Measurements from ENCODE around the gene TRIM46.

Gene TRIM46

DNA sequence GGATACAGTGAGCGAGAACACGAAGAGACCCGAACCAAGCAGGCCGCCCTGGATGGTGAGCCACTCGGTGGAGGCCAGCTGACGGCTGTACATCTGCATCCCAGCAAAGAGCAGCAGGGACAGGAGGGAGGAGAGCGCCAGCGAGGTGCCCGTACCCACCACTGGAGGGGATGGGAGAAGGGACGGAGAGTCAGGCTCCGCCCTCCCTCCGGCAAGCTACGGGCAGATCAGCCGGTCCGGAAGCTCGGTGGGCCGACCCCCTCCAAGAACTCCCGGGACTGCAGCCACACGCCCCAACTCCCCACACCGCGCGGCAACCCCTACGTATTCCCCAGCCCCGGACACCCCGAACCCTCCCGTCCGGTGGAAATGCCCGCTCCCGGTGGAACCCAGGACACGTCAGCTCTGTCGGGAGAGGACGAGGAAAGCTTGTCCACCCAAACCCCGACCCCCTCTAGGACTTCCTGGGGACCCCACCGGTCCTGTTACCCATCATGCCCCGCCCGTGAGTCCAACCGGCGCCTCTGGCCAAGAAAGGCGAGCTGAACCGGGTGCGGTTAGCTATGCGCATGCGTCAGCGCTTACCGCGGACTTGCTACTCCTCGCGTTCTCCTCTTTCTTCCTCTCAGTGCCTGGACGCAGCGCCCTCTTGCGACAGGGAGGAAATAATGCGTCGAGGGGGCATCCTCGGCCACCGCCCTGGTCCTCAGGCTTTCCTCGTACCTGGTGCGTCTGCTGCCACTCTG lies 744 bp upstream of the TRIM46 start, which contains the start of gene KRTCAP2:
KRTCAP2 (minus strand) TSS at position 573 of the 746 bp plus-strand sequence; CDS start at position 493, 80 bp downstream.
- peak; percentile 97 for DNase-seq

DNA sequence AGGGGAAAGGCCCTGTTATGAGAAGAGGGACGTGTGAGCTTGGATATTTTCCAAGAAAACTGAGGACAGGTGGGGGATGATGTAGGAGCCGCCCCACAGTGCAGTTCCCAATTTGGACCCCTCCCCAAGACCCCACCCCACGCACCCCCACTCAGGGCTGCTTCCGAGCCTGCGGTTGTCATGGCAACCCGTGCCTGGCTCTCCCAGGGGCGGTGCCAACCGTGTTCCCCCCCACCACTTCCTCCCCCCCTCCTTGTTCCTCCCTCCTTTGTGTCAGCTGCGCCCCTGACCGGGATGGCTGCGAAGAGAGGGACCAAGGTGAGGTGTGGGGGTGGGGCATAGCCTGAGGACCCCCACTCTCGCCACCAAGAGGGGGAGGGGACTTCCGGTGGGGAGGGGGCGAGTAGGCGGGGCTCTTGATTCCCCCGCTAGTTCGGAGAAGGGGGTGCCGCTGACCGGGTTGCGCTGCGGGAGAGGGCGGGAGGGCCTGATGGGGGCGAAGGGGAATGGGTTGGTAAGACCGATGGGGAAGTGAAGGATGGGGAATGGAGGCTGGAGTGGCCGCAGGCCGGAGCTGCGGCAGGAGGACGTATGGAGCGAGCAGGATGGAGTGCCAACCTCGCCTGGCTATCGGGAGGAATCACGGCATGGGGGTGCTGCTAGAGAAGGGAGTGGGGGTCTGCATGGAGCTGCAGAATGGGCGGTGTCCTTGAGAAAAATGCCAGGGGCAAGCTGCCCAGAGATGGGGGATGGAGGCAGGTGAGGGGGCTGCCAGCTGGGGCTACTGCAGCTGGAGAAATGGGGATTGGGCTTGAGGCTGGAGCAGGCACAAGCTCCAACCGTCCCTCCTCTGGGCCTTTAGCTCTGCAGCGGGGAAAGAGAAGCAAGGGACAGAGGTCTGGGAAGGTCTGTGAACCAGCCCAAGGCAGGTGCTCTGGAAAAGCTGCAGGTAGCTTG lies 953 bp downstream of the TRIM46 start:
- peak; percentile 77 for DNase-seq

DNA sequence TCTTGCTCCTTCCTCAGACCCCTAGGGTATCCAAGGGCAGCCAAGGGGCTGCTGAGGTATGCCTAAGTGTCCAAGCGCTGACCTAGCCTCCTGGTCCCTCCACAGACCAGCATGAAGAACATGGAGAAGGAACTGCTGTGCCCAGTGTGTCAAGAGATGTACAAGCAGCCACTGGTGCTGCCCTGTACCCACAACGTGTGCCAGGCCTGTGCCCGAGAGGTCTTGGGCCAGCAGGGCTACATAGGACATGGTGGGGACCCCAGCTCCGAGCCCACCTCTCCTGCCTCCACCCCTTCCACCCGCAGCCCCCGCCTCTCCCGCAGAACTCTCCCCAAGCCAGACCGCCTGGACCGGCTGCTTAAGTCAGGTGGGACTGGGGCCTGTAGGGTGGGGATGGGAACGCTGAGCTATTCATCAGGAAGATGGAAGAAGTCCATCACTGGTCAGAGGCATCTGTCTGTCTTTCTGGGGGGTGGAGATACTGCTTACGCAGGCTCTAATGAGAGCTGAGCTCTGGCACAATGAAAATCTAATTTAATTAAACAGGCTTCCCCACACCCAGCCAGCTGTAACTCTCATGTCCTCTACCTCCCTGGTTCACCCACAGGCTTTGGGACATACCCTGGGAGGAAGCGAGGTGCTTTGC lies 1.8 kb downstream of the TRIM46 start:
- DNase-seq = no peak

DNA sequence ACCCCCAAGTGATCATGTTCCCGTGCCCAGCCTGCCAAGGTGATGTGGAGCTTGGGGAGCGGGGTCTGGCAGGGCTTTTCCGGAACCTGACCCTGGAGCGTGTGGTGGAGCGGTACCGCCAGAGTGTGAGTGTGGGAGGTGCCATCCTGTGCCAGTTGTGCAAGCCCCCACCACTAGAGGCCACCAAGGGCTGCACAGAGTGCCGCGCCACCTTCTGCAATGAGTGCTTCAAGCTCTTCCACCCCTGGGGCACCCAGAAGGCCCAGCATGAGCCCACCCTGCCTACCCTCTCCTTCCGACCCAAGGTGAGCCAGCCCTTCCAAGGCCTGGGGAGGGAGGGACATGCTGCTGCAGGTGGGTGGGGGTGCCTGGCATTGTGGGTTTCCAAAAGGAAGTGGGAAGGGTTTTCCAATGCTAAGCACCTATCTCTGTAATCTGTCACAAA lies 2.3 kb downstream of the TRIM46 start:
- DNase-seq = no peak

DNA sequence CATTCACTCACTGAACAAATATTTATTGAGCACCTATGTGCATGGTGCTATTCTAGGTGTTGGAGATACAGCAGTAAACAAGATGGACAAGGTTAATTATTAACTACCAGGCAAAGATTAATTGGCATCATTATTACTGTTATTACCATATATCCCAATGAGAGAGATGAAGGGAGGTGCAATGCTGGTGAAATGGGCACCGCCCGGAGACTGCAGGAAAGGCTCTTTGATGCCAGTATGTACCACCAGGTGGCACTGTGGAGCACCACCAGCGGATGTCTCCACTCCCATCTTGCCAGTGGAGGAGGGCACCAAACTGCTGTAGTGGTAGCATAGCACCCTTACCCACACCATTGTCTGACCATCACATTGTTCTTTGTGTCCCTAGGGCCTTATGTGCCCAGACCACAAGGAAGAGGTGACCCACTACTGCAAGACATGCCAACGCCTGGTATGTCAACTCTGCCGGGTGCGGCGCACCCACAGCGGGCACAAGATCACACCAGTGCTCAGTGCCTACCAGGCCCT lies 3.0 kb downstream of the TRIM46 start:
- peak; percentile 77 for DNase-seq

DNA sequence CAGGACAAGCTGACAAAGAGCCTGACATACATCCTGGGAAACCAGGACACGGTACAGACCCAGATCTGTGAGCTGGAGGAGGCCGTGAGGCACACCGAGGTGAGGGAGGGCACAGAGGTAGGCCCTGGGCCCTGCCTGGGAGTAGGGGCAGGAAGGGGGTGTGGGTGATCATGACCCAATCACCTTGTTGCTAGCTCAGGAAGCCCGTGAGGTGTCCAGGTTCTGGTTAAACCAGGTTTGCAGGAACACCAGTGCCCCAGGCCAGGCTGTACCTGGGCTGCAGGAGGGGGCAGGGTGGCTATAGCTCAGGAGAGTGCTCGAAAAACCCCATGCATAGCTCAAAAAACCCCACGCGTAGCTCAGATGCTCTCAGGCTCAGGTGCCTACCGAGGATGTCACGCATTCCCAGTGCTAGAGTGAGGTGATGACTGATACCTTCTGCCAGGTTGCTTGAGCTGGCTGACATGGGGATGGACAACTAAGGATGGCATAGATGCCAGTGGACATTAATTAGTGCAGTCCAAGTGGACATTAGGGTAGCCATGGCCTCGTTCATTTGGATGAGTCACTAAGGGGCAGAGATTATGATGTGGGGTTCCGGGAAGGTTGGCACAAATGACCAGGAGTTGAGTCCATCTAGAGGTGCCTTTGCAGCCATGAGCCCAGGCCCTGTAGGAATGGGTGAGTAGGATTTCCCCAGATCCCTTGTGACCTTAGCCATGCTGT lies 3.7 kb downstream of the TRIM46 start:
- no peak for DNase-seq

DNA sequence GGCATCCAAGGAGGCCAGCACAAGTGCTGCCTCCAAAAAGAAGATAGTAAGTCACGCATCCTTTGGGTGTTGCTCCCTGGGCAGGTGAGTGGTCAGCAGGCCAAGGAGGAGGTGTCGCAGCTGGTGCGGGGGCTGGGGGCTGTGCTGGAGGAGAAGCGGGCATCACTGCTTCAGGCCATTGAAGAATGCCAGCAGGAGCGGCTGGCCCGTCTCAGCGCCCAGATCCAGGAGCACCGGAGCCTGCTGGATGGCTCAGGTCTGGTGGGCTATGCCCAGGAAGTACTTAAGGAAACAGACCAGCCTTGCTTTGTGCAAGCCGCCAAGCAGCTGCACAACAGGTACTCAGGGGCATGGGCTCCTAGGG lies 4.3 kb downstream of the TRIM46 start:
- no peak for DNase-seq

DNA sequence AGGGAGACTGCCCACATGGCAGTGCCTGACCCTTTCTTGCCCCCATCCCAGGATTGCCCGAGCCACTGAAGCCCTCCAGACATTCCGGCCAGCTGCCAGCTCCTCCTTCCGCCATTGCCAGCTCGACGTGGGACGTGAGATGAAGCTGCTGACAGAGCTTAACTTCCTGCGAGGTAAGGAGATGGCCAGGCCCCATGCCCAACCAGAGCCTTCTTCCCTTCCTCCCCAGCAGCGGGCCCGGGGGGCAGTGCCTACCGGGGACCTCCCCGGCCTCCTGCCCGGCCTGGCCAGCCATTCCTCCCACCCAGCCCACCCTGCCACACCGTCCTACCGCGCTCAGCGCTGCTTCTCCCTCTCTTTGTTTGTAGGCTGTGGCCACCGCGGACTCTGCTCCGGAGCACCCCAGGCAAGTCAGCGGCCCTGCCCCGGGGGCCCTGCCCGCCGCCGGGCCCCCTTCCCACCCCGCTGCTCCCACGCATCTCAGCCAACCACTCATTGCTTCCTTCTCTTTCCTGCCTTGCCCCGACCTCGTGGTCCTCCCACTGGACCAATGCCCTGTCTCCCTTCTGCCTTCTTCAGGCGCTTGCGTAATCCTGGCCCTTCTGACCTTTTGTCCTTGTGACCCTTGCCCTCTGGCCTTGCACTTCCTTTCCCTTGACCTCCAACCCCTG lies 4.9 kb downstream of the TRIM46 start:
- DNase-seq = no peak

DNA sequence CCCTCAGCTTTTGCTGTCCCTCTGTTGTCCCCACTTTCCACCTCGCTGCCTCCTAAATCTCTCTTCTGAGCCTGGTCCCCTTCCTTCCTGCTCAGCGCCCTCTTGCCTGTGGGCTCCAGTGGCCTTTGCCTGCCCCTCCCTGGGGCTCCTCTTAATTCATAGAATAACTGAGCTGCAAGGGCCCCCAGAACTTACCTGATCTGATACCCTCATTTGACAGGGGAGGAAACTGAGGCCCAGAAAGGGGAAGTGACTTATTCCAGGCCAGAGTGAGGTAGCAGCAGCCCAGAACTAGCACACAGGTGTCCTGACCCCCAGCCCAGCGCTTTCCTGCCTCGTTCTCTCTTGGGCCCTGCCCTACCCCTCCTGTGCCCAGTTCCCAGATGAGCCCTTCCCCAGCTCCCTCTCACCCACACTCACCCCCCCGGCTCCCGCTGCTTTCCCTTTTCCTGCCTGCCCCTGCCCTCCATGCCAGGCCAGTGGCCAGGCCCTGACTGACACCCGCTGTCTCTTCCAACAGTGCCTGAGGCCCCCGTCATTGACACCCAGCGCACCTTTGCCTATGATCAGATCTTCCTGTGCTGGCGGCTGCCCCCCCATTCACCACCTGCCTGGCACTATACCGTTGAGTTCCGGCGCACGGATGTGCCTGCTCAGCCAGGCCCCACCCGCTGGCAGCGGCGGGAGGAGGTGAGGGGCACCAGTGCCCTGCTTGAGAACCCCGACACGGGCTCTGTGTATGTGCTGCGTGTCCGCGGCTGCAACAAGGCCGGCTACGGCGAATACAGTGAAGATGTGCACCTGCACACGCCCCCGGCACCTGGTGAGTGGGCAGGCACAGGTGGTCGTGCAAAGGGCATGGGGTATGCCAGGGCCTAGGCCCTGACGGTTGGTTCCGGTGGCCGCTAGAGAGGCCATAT lies 5.7 kb downstream of the TRIM46 start:
- no peak for DNase-seq

DNA sequence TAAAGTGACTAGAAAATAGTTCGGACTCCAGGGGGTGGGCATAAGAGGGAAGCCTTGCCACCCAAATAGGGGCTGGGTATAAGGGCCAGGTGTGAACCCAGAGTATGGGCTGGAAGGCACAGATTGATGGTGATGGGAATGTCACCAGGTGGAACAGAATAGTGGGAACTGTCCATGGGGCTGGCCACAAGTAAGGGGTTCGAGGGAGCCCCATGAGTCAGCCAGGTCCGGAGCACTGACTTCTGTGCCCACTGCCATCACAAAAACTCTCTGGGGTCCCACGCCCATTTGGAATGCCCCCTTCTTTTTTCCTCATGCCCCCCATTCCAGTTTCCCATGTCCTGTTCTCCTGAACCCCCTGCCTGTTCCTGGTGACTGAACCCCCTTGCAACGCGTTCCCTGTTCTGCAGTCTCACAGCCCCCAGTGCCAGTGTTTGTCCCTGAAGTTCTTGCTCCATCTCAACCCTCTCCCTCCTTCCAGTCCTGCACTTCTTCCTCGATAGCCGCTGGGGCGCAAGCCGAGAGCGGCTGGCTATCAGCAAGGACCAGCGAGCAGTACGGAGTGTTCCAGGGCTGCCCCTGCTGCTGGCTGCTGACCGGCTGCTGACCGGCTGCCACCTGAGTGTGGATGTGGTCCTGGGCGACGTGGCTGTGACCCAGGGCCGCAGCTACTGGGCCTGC lies 7.9 kb downstream of the TRIM46 start:
- DNase-seq = no peak

DNA sequence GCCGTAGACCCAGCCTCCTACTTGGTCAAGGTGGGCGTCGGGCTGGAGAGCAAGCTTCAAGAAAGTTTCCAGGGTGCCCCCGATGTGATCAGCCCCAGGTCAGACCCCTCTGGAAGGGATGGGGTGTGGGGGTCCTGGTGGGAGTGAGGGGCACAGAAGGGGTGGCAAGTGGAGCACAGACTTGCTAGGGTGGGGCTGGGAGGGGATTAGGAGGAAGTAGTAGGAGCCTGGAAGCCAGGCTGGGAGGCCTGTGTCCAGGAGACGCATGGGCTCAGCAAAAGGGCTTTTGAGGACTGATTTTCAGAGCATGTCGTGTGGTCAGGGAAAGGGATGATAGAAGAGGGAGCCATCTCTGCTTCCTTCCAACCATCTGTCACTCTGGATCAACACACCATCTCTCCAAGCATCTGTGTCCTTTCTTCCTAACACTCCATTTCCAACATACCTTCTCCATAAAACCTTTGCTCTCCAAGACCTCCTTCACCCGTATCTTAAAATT lies 8.5 kb downstream of the TRIM46 start:
- no peak for DNase-seq

DNA sequence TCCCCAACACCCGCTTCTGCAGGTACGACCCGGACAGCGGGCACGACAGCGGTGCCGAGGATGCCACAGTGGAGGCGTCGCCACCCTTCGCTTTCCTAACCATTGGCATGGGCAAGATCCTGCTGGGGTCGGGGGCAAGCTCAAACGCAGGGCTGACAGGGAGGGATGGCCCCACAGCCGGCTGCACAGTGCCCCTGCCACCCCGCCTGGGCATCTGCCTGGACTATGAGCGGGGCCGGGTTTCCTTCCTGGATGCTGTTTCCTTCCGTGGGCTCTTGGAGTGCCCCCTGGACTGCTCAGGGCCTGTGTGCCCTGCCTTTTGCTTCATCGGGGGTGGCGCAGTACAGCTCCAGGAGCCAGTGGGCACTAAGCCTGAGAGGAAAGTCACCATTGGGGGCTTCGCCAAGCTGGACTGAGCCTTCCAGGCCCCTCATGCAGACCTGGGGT lies 10.1 kb downstream of the TRIM46 start:
- DNase-seq = no peak

DNA sequence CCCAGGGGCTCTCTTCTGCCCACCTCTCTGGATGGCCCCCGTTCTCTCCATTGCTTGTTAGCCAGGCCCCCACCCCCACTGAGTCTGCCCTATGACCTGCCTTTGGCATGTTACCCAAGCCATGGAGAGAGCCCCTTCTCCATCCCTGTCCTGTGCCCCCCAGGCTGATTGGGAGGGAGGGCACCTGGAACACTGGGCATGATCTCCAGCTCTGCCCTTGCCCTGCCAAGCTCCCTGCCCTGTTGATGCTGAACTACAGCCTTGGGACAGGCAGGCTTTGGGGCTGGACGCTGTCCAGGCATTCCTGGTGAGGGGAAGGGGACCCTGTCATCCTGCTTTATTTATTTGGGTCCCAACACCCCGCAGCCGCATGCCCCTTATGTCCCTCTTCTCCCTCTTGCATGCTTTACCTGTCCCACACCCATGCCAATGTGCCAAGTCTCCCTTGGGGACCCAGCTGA lies 10.7 kb downstream of the TRIM46 start:
- no peak for DNase-seq

DNA sequence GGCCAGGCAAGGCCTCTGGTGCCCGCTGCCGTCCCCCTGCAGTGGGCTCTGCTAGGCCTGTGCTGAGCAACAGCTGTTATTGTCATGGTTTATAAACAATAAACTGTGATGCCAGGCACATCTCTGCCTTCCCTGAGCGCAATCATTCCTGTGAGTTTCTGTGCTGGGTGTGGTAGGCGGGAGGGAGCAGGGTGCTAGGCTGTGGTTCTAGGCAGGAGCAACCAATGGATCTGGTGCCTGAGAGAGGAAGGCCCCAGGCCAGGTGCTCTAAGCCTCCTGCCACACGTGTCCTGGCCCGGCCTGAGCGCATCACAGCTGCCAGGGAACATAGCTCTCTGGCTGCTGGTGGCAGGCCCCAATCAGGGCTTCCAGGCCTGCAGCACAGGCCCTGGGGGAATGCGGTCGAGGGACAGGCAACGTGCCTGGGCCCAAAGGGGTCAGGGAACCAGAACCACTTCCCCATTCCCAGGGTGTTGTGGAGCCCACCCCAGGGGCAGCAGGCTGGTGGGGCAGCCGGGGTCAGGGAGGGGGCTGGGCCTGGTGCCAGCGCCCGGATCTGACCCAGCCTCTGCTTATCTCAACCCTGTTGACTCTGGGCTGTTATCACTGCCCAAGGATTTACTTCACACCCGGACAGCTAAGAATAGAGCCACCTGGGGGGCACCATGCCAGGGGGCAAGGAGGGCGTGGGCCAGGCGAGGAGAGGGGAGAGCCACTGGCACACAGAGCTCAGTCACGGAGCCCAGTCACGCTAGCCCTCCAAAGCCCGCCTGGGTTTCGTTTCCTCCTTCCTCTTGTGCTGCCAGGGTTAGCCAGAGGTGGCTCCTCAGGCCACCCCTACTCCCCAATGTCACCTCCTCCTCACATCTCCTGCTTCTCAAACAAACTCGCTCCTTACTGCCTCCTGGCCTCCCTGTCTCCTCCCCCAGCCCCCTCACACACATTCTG lies 11.5 kb downstream of the TRIM46 start:
- no peak for DNase-seq

DNA sequence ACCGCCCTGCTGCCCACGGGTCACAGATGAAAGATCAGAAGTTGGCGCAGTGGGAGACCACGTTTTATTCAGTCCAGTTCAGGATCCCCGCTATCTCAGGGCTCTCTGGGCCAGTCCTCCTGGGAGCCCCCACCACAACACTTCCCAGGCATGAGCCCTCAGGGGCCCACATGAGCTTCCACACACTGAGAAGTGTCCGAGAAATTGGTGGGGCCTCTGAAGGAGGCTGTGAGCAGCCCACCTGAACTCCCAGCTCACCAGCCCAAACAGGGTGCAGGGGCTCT lies 12.1 kb downstream of the TRIM46 start:
- no peak for DNase-seq

DNA sequence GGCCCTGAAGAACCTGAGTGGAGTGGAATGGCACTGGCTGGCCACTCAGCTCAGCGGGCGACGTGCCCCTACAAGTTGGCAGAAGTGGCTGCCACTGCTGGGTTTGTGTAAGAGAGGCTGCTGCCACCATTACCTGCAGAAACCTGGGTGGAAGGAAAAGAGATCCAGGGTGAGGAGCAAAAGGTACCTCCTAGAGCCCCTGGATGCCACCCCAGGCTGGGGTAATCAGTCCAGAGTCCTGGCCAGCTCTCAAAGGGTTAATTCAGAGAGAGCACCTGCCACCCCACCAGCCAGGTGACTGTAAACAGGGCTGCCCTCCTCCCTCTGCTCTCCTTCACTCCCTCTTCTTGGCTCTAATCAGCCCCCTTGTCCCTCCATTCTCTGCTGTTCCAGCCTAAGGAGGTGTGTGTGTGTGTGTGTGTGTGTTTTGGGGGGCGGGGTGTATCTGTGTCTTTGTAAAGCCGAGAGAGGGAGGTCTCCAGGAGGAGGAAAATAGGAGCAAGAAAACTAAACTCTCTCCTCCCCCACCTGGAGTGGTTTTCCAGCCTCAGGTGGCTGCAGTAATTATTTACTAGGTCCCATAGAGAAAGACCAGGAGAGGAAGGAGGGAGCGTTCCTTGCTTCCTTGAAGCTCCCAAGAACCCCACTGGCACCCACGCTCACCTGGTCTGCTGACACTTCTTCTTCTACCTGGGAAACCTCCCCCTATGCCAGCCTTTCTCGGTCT lies 12.6 kb downstream of the TRIM46 start:
- DNase-seq = no peak

DNA sequence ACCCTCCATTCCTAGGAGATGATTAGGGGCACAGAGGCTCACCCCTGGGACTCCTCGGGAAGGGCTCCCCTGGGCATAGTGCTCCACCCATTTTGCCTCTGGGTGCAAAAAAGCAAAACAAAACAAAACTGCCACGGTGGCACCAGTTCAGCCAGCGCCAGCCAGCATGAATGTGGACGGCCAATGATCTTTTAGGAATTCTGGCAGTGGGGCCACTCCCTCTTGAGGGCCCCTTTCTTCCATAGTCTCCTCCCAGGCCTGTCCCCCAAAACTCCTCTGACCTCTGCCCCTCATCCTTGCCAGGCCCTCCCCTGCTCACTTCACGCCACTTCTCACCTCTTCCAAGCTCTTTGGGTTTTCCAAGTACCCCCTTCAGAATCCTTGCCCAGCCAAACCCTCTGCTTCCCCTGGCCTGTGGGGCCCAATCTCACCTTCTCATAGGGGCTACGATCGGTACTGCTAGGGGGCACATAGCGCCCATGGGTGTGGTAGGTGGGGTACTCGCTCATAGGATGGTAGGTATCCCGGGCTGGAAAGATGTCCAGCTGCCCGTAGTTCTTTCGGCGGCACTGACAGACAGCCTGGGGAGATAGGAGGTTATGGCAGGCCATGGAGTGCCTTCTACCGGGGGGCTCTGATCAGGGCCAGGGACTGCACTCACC lies 13.3 kb downstream of the TRIM46 start:
- no peak for DNase-seq
